Mesendoderm (in vitro differentiated cells): Measurements from ENCODE around the gene RPS15A.

Source experiments
- DNase-seq: peaks from one replicate; pipeline ENCODE4 v3.0.0; 2013
- H2AK5ac ChIP-seq: 2 replicates; pipeline ENCODE4 v1.6.1; 2013; ENCODE audit warnings: low read length, inconsistent platforms
- H2BK120ac ChIP-seq: 2 replicates; pipeline ENCODE4 v1.6.1; 2013; ENCODE audit warnings: low read depth, mild to moderate bottlenecking, low read length, moderate library complexity, mixed read lengths
- H2BK15ac ChIP-seq: replicated peaks from 2 replicates; pipeline ENCODE4 v1.6.1; 2013; ENCODE audit warnings: low read depth, mild to moderate bottlenecking, moderate library complexity
- H2BK5ac ChIP-seq: 2 replicates; pipeline ENCODE4 v1.6.1; 2013; ENCODE audit warnings: low read length, inconsistent platforms
- H3K18ac ChIP-seq: 2 replicates; pipeline ENCODE4 v1.6.1; 2013; ENCODE audit warnings: mild to moderate bottlenecking, low read length, mixed read lengths
- H3K23ac ChIP-seq: one replicate; pipeline ENCODE4 v1.6.1; 2013; ENCODE audit warnings: low read length
- H3K27ac ChIP-seq: 2 replicates; pipeline ENCODE4 v1.5.1; 2013; ENCODE audit warnings: low read depth, mild to moderate bottlenecking, inconsistent platforms, low read length, moderate library complexity
- H3K27me3 ChIP-seq: 2 replicates; pipeline ENCODE4 v1.6.1; 2013; ENCODE audit warnings: low read length, control low read depth, mild to moderate bottlenecking, inconsistent platforms; ENCODE audit not compliant: insufficient read depth, poor library complexity
- H3K36me3 ChIP-seq: 2 replicates; pipeline ENCODE4 v1.6.1; 2013; ENCODE audit warnings: low read length, inconsistent platforms; ENCODE audit not compliant: control insufficient read depth, insufficient read depth
- H3K4ac ChIP-seq: one replicate; pipeline ENCODE4 v1.6.1; 2013; ENCODE audit warnings: low read depth, mild to moderate bottlenecking, low read length, moderate library complexity
- H3K4me1 ChIP-seq: 2 replicates; pipeline ENCODE4 v1.6.1; 2013; ENCODE audit warnings: low read depth, low read length, inconsistent platforms; ENCODE audit not compliant: control insufficient read depth
- H3K4me2 ChIP-seq: 2 replicates; pipeline ENCODE4 v1.6.1; 2013; ENCODE audit warnings: low read length
- H3K4me3 ChIP-seq: 2 replicates; pipeline ENCODE4 v1.5.1; 2013; ENCODE audit warnings: mild to moderate bottlenecking, low read length
- H3K56ac ChIP-seq: one replicate; pipeline ENCODE4 v1.6.1; 2013; ENCODE audit warnings: low read length
- H3K79me1 ChIP-seq: 2 replicates; pipeline ENCODE4 v1.6.1; 2013; ENCODE audit warnings: low read length, inconsistent platforms
- H3K79me2 ChIP-seq: 2 replicates; pipeline ENCODE4 v1.6.1; 2013; ENCODE audit warnings: mild to moderate bottlenecking, low read length; ENCODE audit not compliant: control insufficient read depth, insufficient read depth
- H3K9ac ChIP-seq: 2 replicates; pipeline ENCODE4 v1.6.1; 2013; ENCODE audit warnings: low read length, inconsistent platforms
- H4K5ac ChIP-seq: one replicate; pipeline ENCODE4 v1.6.1; 2013; ENCODE audit warnings: low read length
- H4K8ac ChIP-seq: one replicate; pipeline ENCODE4 v1.6.1; 2013; ENCODE audit warnings: low read depth, mild to moderate bottlenecking, control low read depth, low read length, moderate library complexity
- WGBS: extraction: QIAGEN DNeasy Blood & Tissue Kit; methylation state at CpG from one replicate; pipeline ENCODE4 v1.1.7; 2013; ENCODE audit warnings: low lambda C conversion rate, missing lambda C conversion rate; ENCODE audit not compliant: insufficient coverage; ENCODE audit errors: extremely low coverage; 5-methylcytosine and 5-hydroxymethylcytosine counted together

Gene RPS15A

GRCh38 chr16:18809165-18809564, 19.0 kb upstream of the RPS15A start:
- no peaks in the 10 kb centered on the region for H3K27me3 ChIP-seq

GRCh38 chr16:18805257-18805773, 15.2 kb upstream of the RPS15A start:
- H2BK15ac ChIP-seq, result no peak overlapping the region
- H3K36me3 ChIP-seq, result peaks cover 8% of the 10 kb centered on the region
- no peak overlapping the region for H3K9ac ChIP-seq
- H3K4me2 ChIP-seq, result no peak overlapping the region
- no peak for DNase-seq
- H3K79me1 ChIP-seq, result peaks cover 2% of the 10 kb centered on the region
- WGBS, result no CpG with 5 or more reads among the region's 2 CpGs
- H3K56ac ChIP-seq, result no peak overlapping the region
- no peak overlapping the region for H3K23ac ChIP-seq
- H2BK5ac ChIP-seq, result no peak overlapping the region
- no peak overlapping the region for H4K8ac ChIP-seq
- H2BK120ac ChIP-seq, result no peak overlapping the region
- H4K5ac ChIP-seq, result no peak overlapping the region
- peaks cover 14% of the 10 kb centered on the region for H3K4me1 ChIP-seq
- H3K79me2 ChIP-seq, result peaks cover 10% of the 10 kb centered on the region
- no peak overlapping the region for H3K4ac ChIP-seq
- no peak overlapping the region for H2AK5ac ChIP-seq
- no peak overlapping the region for H3K27ac ChIP-seq
- no peak overlapping the region for H3K4me3 ChIP-seq
- no peak overlapping the region for H3K18ac ChIP-seq
- no peaks in the 10 kb centered on the region for H3K27me3 ChIP-seq

More at GRCh38 chr16:18809165-18809564, 19.0 kb upstream of the RPS15A start:
- H2BK15ac ChIP-seq, result no peak overlapping the region
- H3K56ac ChIP-seq, result no peak overlapping the region
- no peak overlapping the region for H3K4ac ChIP-seq
- no peak overlapping the region for H3K4me3 ChIP-seq
- no peak overlapping the region for H3K27ac ChIP-seq
- H3K36me3 ChIP-seq, result peaks cover 16% of the 10 kb centered on the region
- no peak overlapping the region for H2BK5ac ChIP-seq
- DNase-seq, result no peak
- H4K8ac ChIP-seq, result no peak overlapping the region
- no peak overlapping the region for H2AK5ac ChIP-seq
- peaks cover 10% of the 10 kb centered on the region for H3K4me1 ChIP-seq
- H3K9ac ChIP-seq, result no peak overlapping the region
- H2BK120ac ChIP-seq, result no peak overlapping the region
- no peak overlapping the region for H3K18ac ChIP-seq
- no peaks in the 10 kb centered on the region for H3K79me2 ChIP-seq
- no peak overlapping the region for H3K23ac ChIP-seq
- peaks cover 2% of the 10 kb centered on the region for H3K79me1 ChIP-seq
- WGBS, result no CpG with 5 or more reads among the region's 13 CpGs
- H3K4me2 ChIP-seq, result no peak overlapping the region
- H4K5ac ChIP-seq, result no peak overlapping the region

GRCh38 chr16:18804540-18804939, 14.4 kb upstream of the RPS15A start:
- Histone ChIP-seq H3K79me2 (peaks cover 18% of the 10 kb centered on the region), H3K23ac (no peak overlapping the region), H3K4me2 (no peak overlapping the region), H3K27ac (no peak overlapping the region), H3K9ac (no peak overlapping the region), H3K27me3 (no peaks in the 10 kb centered on the region), H3K4me3 (no peak overlapping the region), H4K8ac (no peak overlapping the region), H4K5ac (no peak overlapping the region), H2BK5ac (no peak overlapping the region), H3K56ac (no peak overlapping the region), H3K18ac (no peak overlapping the region), H2BK120ac (no peak overlapping the region), H3K79me1 (peaks cover 2% of the 10 kb centered on the region), H2BK15ac (no peak overlapping the region), H2AK5ac (no peak overlapping the region), H3K36me3 (peaks cover 8% of the 10 kb centered on the region), H3K4ac (no peak overlapping the region), H3K4me1 (peaks cover 14% of the 10 kb centered on the region)
- no CpG with 5 or more reads among the region's 3 CpGs for WGBS
- peak; percentile 65 for DNase-seq

GRCh38 chr16:18803569-18804462, 13.7 kb upstream of the RPS15A start:
- no peak for DNase-seq
- peak overlapping the region; percentile 30 for H4K8ac ChIP-seq
- H3K27ac ChIP-seq, result peak overlapping the region; percentile 63
- H3K27me3 ChIP-seq, result no peaks in the 10 kb centered on the region
- H3K4me1 ChIP-seq, result peaks cover 14% of the 10 kb centered on the region
- H3K56ac ChIP-seq, result peak overlapping the region; percentile 64
- no peak overlapping the region for H3K4me2 ChIP-seq
- peaks cover 25% of the 10 kb centered on the region for H3K79me2 ChIP-seq
- no peak overlapping the region for H2BK15ac ChIP-seq
- no peak overlapping the region for H2AK5ac ChIP-seq
- H2BK5ac ChIP-seq, result peak overlapping the region; percentile 55
- no peak overlapping the region for H2BK120ac ChIP-seq
- H3K4ac ChIP-seq, result peak overlapping the region; percentile 48
- H3K18ac ChIP-seq, result peak overlapping the region; percentile 47
- H3K4me3 ChIP-seq, result no peak overlapping the region
- no peaks in the 10 kb centered on the region for H3K79me1 ChIP-seq
- no peak overlapping the region for H4K5ac ChIP-seq
- WGBS, result 100% methylated on average over 1 of the region's 5 CpGs
- peak overlapping the region; percentile 41 for H3K9ac ChIP-seq
- no peak overlapping the region for H3K23ac ChIP-seq
- peaks cover 2% of the 10 kb centered on the region for H3K36me3 ChIP-seq

- H3K56ac ChIP-seq, result no peak overlapping the region
- peak overlapping the region; percentile 59 for H2AK5ac ChIP-seq
- H3K4ac ChIP-seq, result peak overlapping the region; percentile 46
- no peak overlapping the region for H3K23ac ChIP-seq
- no peak for DNase-seq
- H3K4me3 ChIP-seq, result no peak overlapping the region
- no peak overlapping the region for H3K9ac ChIP-seq
- no peak overlapping the region for H2BK15ac ChIP-seq
- peaks cover 14% of the 10 kb centered on the region for H3K4me1 ChIP-seq
- no peak overlapping the region for H4K8ac ChIP-seq
- H2BK120ac ChIP-seq, result no peak overlapping the region
- H3K79me2 ChIP-seq, result peaks cover 34% of the 10 kb centered on the region
- H3K4me2 ChIP-seq, result no peak overlapping the region
- no peak overlapping the region for H3K18ac ChIP-seq
- peaks cover 1% of the 10 kb centered on the region for H3K79me1 ChIP-seq
- WGBS, result no CpG with 5 or more reads among the region's 16 CpGs
- H3K27me3 ChIP-seq, result no peaks in the 10 kb centered on the region
- no peak overlapping the region for H4K5ac ChIP-seq
- no peak overlapping the region for H3K27ac ChIP-seq
- H3K36me3 ChIP-seq, result no peaks in the 10 kb centered on the region
- no peak overlapping the region for H2BK5ac ChIP-seq
Observed at GRCh38 chr16:18802767-18803343, 12.7 kb upstream of the RPS15A start.
